BLaER1 (cell line): ENCODE results near the gene TMEM63B.

ENCODE experiments used
- H3K27ac ChIP-seq: shearing (Covaris generic); formaldehyde crosslinking; 2 replicates; pipeline ENCODE4 v1.8.1; 2022
- H3K27me3 ChIP-seq: shearing (Covaris generic); formaldehyde crosslinking; 2 replicates; pipeline ENCODE4 v1.8.1; 2022
- H3K36me3 ChIP-seq: shearing (Covaris generic); formaldehyde crosslinking; 2 replicates; pipeline ENCODE4 v1.8.1; 2022
- H3K4me1 ChIP-seq: shearing (Covaris generic); formaldehyde crosslinking; 2 replicates; pipeline ENCODE4 v1.8.1; 2022
- H3K4me2 ChIP-seq: shearing (Covaris generic); formaldehyde crosslinking; 2 replicates; pipeline ENCODE4 v1.8.1; 2022
- H3K4me3 ChIP-seq: shearing (Covaris generic); formaldehyde crosslinking; 2 replicates; pipeline ENCODE4 v1.8.1; 2022
- H3K9ac ChIP-seq: shearing (Covaris generic); formaldehyde crosslinking; 2 replicates; pipeline ENCODE4 v1.8.1; 2022
- H3K9me3 ChIP-seq: shearing (Covaris generic); formaldehyde crosslinking; 2 replicates; pipeline ENCODE4 v1.8.1; 2022
- H4K20me1 ChIP-seq: shearing (Covaris generic); formaldehyde crosslinking; 2 replicates; pipeline ENCODE4 v1.8.1; 2022
- Cebpa-rat ChIP-seq: shearing (Covaris generic); IDR thresholded peaks from 2 replicates; pipeline ENCODE4 v1.8.1; 2022

The TMEM63B gene

DNA sequence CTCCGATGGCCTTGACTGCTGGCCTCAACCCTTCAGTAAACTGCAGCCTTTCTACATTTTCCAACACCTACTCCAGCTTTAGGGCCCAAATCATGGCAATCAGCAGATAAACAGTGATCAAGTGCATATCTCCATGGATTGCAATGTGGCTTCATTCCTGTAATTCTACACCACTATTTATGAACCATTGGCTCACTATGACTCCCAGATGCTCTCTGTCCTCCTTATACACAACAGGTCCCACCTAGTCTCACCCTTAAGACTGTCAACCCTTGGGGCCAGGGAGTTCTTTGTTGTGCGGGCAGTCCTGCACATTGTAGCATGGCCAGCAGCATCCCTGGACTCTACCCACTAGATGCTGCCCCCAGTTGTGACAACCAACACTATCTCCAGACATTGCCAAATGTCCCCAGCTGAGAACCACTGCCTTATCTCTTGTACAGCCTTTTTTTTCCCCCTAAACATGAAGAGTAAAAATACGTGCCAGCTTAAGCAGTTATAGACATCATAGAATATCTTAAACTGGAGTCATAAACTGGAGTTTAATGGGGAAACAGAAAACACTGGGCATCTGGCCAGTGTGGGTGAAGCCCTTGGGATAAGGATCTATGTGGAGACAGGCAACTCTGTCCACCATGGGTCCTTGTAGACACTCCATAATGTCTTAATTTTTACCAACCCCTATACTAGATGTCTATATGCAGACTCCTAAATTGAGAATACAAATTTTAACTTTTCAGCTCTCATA, 21.2 kb upstream of the TMEM63B start:
- Histone ChIP-seq H3K27ac (no peak overlapping the region), H3K9ac (no peak overlapping the region), H3K4me1 (no peaks in the 10 kb centered on the region), H3K36me3 (peaks cover 94% of the 10 kb centered on the region), H4K20me1 (peaks cover 96% of the 10 kb centered on the region), H3K27me3 (no peaks in the 10 kb centered on the region), H3K4me2 (no peak overlapping the region), H3K4me3 (no peak overlapping the region), H3K9me3 (no peaks in the 10 kb centered on the region)
- no peak for TF ChIP-seq Cebpa-rat

DNA sequence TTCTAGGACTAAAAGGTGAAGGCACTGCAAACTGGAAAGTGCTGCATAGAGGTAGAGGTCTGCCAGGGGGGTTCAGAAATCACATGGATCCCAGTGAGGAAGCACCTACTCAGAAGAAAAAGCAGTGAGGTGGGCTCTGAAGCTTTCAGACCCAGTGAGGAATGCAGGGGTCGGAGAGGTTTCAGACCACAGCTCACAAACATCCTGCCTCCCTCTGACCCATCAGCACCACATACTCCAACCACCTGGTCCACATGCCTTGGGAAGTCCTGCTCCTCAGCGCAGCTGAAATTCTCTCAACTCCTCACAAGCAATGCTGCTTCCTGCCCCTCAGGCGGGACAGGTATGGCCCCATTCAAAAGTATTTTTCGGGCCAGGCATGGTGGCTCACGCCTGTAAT, 20.3 kb upstream of the TMEM63B start:
- Histone ChIP-seq H4K20me1 (peaks cover 95% of the 10 kb centered on the region), H3K4me1 (no peaks in the 10 kb centered on the region), H3K9ac (no peak overlapping the region), H3K4me2 (no peak overlapping the region), H3K27ac (no peak overlapping the region), H3K4me3 (no peak overlapping the region), H3K9me3 (no peaks in the 10 kb centered on the region), H3K36me3 (peaks cover 94% of the 10 kb centered on the region), H3K27me3 (no peaks in the 10 kb centered on the region)
- no peak for TF ChIP-seq Cebpa-rat

DNA sequence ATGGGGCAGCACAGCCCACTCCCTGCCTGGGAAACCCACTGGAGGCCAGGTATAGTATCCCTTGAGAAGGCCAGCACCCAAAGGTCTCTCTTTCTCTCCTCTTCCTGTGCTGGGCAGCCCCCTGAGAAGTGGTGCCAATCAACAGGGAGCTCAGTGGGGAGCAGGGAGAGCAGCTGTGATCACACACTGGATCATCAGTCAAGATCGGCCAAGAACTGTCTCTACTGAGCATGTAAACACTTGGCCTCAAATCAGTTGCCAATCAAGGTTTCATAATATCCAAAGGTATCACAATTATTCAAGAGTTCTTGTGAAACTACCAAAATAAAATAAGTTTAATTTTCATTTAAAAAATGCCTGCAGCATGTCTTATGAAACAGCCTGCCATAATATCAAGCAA, 18.9 kb upstream of the TMEM63B start:
- peaks cover 97% of the 10 kb centered on the region for H4K20me1 ChIP-seq
- no peaks in the 10 kb centered on the region for H3K9me3 ChIP-seq
- no peaks in the 10 kb centered on the region for H3K4me1 ChIP-seq
- no peak for TF ChIP-seq Cebpa-rat
- peaks cover 99% of the 10 kb centered on the region for H3K36me3 ChIP-seq
- H3K9ac ChIP-seq = no peak overlapping the region
- no peaks in the 10 kb centered on the region for H3K27me3 ChIP-seq
- H3K4me3 ChIP-seq = no peak overlapping the region
- no peak overlapping the region for H3K4me2 ChIP-seq
- H3K27ac ChIP-seq = no peak overlapping the region

DNA sequence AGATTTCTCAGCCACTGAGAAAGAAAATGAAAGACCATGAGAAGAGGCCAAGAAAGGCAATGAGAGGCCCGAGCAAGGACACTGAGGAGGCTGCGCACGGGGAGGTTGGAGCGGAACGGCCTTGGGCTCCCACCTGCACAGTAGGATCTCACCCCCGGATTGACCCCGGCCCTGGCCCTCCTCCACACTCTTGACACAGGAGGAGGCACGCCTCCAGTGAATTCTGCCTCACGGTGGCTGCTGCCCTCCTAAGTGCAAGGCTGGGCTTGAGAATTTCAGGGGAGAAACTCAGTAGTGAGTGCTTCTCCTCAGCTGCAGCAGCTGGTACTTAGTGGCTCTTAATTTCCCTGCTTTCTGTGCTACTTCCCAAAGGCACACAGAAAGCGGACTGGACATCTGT, 18.1 kb upstream of the TMEM63B start:
- H3K4me1 ChIP-seq = no peaks in the 10 kb centered on the region
- peaks cover 99% of the 10 kb centered on the region for H3K36me3 ChIP-seq
- H3K4me2 ChIP-seq = no peak overlapping the region
- H4K20me1 ChIP-seq = peaks cover 97% of the 10 kb centered on the region
- H3K9me3 ChIP-seq = no peaks in the 10 kb centered on the region
- H3K27me3 ChIP-seq = no peaks in the 10 kb centered on the region
- H3K27ac ChIP-seq = no peak overlapping the region
- no peak overlapping the region for H3K9ac ChIP-seq
- no peak overlapping the region for H3K4me3 ChIP-seq
- no peak for TF ChIP-seq Cebpa-rat

DNA sequence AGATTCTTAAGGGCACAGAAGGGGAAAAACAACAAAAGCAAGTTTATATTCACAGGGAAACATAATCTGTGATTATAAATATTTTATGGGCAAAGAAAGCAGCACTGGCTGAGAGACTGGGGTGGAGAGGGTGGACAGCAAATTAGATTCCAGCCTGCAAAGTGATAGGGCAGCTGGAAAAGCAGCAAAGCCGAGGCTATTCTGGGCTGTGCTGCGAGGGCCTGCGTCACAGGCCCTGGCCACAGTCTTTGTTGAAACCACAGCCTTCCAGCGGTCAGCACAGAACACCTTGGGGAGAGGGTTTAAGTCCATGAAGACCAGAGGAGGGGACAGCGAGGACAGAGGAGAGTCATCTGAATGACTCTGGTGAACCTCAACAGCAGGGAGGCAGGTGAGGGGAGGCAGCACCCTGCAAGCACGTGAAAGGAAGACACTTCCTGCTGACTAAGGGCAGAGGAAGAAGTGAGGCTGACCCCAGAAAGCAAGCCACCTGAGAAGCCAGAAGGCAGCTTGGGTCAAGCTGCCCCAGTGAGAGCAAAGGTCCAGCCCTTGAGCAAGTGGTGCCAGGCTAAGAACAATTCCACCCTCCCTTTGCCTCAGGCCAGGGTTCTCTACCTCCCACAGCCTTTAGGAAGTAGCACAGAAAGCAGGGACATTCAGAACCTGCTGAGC, 17.2 kb upstream of the TMEM63B start:
- Histone ChIP-seq H3K27ac (0 out of 2 replicates have a peak overlapping the region, but pooled peaks have one; percentile 6), H3K4me1 (no peaks in the 10 kb centered on the region), H3K4me3 (no peak overlapping the region), H3K9me3 (no peaks in the 10 kb centered on the region), H4K20me1 (peaks cover 97% of the 10 kb centered on the region), H3K4me2 (no peak overlapping the region), H3K9ac (0 out of 2 replicates have a peak overlapping the region, but pooled peaks have one; percentile 19), H3K27me3 (no peaks in the 10 kb centered on the region), H3K36me3 (peaks cover 99% of the 10 kb centered on the region)
- TF ChIP-seq Cebpa-rat = no peak

DNA sequence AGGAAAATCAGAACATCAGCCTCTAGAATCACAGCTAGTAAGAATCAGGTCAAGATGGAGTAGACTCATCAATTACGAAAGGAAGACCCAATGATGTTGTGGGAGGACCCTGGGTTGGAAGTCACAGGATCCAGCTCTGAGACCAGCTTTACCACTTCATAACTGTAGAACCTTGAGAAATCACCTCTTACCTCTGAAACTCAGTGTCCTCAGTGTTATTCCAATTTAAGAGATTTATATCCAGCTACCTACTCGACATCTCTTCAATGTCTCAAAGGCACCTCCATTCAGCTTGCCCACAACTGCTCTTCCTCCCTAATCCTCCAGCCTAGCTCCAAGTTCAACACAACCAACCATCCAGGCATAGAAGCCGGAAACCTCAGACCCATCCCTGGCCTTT, 16.4 kb upstream of the TMEM63B start:
- no peaks in the 10 kb centered on the region for H3K9me3 ChIP-seq
- peaks cover 5% of the 10 kb centered on the region for H3K4me1 ChIP-seq
- no peak overlapping the region for H3K27ac ChIP-seq
- H3K9ac ChIP-seq = no peak overlapping the region
- no peak for TF ChIP-seq Cebpa-rat
- peaks cover 97% of the 10 kb centered on the region for H4K20me1 ChIP-seq
- H3K4me3 ChIP-seq = no peak overlapping the region
- H3K36me3 ChIP-seq = peaks cover 99% of the 10 kb centered on the region
- H3K4me2 ChIP-seq = no peak overlapping the region
- no peaks in the 10 kb centered on the region for H3K27me3 ChIP-seq

DNA sequence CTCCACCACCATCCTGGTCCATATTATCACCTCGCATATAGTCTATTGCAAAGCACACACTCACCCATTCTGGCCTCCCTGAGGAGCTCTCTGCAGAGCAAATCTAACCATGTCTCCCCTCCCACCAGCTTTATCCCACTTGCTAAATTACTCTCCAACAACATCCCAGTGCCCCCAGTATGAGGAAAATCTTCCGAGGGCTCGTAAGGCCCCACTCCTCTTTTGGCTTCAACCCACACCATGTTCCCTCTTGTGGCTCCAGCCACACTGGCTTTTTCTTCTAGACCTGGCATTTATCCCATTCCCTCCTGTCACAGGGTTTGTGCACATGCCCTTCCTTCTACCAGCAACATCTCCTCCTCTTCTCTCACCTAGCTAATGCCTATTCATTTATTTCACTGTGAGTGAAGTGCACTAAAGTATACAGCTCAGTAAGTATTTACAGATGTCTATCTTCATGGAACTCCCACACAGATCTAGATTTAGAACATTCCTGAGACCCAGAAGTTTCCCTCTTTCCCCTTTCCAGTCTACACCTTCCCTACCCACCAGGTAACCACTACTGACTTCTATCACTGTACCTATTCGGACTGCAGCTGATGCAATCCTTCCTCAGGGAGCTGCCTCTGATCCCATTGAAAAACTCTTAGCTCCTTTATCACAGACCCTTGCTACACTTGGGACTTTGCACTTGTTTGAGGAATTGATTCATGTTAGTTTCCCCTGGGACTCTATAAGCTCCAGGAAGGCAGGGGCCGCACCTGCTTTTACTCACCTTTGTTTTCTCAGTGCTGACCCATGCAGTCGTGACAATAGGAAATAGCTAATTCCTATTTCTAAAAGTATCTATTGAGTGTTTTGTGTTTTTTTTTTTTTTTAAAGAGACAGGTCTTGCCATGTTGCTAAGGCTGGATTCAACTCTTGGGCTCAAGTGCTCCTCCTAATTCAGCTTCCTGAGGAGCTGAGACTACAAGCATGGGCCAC, 15.6 kb upstream of the TMEM63B start:
- Histone ChIP-seq H3K4me3 (no peak overlapping the region), H3K27ac (no peak overlapping the region), H3K27me3 (no peaks in the 10 kb centered on the region), H3K9me3 (no peaks in the 10 kb centered on the region), H3K9ac (no peak overlapping the region), H3K4me1 (peaks cover 13% of the 10 kb centered on the region), H3K36me3 (peaks cover 99% of the 10 kb centered on the region), H4K20me1 (peaks cover 97% of the 10 kb centered on the region), H3K4me2 (no peak overlapping the region)
- TF ChIP-seq Cebpa-rat = no peak

DNA sequence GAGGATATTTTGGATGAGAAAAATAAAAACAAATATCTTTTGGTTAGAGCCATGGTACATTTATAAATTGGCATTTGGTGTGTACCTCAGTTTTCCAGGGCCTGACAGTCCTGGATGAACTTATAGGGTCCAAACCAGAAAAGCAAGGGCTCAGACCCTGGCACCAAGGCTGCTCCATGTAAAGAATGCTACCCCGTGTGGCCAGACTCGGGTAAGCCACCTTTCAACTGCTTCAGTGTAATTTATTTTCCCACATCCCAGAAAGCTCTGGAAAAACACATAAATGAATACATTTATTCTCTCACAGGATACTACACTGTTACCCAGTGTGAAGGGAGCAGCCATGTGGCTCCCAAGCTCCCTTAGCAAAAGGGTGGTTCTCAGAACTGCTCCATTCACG, 13.9 kb upstream of the TMEM63B start:
- Histone ChIP-seq H3K4me3 (no peak overlapping the region), H3K36me3 (peaks cover 97% of the 10 kb centered on the region), H4K20me1 (peaks cover 98% of the 10 kb centered on the region), H3K4me2 (no peak overlapping the region), H3K27ac (no peak overlapping the region), H3K9ac (no peak overlapping the region), H3K4me1 (peaks cover 28% of the 10 kb centered on the region), H3K9me3 (no peaks in the 10 kb centered on the region), H3K27me3 (no peaks in the 10 kb centered on the region)
- TF ChIP-seq Cebpa-rat = no peak

DNA sequence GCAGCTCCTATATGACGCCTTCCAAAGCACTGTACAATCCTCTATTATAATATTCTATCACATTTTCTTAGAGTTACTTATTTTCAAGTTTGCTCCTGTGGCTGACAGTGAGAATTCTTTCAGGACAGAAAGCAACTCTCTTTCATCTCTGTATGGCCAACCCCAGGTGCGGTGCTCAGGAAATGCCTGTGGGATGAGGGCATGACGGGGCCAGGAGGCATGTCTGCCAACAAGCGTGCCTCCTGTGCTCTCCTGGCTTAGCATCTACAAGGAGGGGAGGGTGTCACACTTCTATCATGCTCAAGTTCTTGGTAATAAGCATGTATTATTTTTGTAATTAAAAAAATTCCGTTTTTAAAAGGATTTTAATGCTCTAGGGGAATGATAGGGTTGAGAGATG, 11.5 kb upstream of the TMEM63B start:
- H3K9me3 ChIP-seq = no peaks in the 10 kb centered on the region
- no peak for TF ChIP-seq Cebpa-rat
- H3K4me2 ChIP-seq = peak overlapping the region; percentile 38
- no peak overlapping the region for H3K9ac ChIP-seq
- H3K4me1 ChIP-seq = peaks cover 51% of the 10 kb centered on the region
- no peak overlapping the region for H3K27ac ChIP-seq
- peaks cover 98% of the 10 kb centered on the region for H4K20me1 ChIP-seq
- peaks cover 88% of the 10 kb centered on the region for H3K36me3 ChIP-seq
- H3K4me3 ChIP-seq = no peak overlapping the region
- H3K27me3 ChIP-seq = no peaks in the 10 kb centered on the region
